Stimulated activated CD8-positive, alpha-beta memory T cell treated with anti-CD3 and anti-CD28 coated beads, Interleukin-12 subunit alpha, Interleukin-12 subunit beta, amount 100 ng/mL, for 1 hour (primary cell): ENCODE results near the gene TRAPPC2B.
A peak's percentile ranks its signal among the peaks of the same experiment; 100 is the strongest.
"Not testable (repeated sequence)": the region's sequence is repeated elsewhere in the genome, so short reads cannot be mapped to it uniquely, and the experiment has no call there.

ENCODE experiments used
- DNase-seq: peaks from one replicate; pipeline ENCODE4 v3.0.0-alpha.2; 2020; ENCODE audit warnings: low read depth

The TRAPPC2B gene

GRCh38 chr19:57374647-57375046, 11.3 kb downstream of the TRAPPC2B start:
- DNase-seq, result not testable (repeated sequence)

GRCh38 chr19:57376151-57376550, 12.8 kb downstream of the TRAPPC2B start:
- no peak for DNase-seq

GRCh38 chr19:57377498-57378146, 14.3 kb downstream of the TRAPPC2B start:
- DNase-seq, result no peak

GRCh38 chr19:57380923-57381322, 17.6 kb downstream of the TRAPPC2B start:
- DNase-seq, result no peak

- DNase-seq, result no peak
Measured at GRCh38 chr19:57382806-57383488, 19.6 kb downstream of the TRAPPC2B start.

GRCh38 chr19:57389194-57389729, 25.9 kb downstream of the TRAPPC2B start:
- no peak for DNase-seq

GRCh38 chr19:57389730-57390598, 26.6 kb downstream of the TRAPPC2B start, which contains the start of gene ZNF548:
Gene ZNF548 (plus strand): TSS chr19:57389854. CDS start chr19:57390100, 246 bp downstream.
- DNase-seq, result peak; percentile 97

- DNase-seq, result no peak
Measured at GRCh38 chr19:57395710-57396109, 32.4 kb downstream of the TRAPPC2B start.

GRCh38 chr19:57398868-57399267, 35.5 kb downstream of the TRAPPC2B start:
- no peak for DNase-seq

GRCh38 chr19:57403737-57404563, 40.6 kb downstream of the TRAPPC2B start:
- DNase-seq, result no peak

- peak; percentile 49 for DNase-seq
Measured at GRCh38 chr19:57406516-57407123, 43.3 kb downstream of the TRAPPC2B start.

GRCh38 chr19:57410877-57411671, 47.7 kb downstream of the TRAPPC2B start, which contains the start of gene ZNF17:
Gene ZNF17 (plus strand): TSS chr19:57411161. CDS start chr19:57413616, 2,455 bp downstream.
- DNase-seq, result peak; percentile 89
